GM20000 (cell line): Measurements from ENCODE around the gene CSNK1G2.

Source experiments
- DNase-seq: peaks from one replicate; pipeline ENCODE4 v3.0.0; 2012; ENCODE audit warnings: low spot score
- CTCF ChIP-seq: IDR thresholded peaks from 2 replicates; pipeline ENCODE4 v1.5.1; 2012; ENCODE audit warnings: mild to moderate bottlenecking, control low read depth; ENCODE audit errors: extremely low read depth, missing control alignments

Gene CSNK1G2

GRCh38 chr19:1992759-1993260 lies 51.8 kb downstream of the CSNK1G2 start:
- TF ChIP-seq CTCF: no peak
- DNase-seq: no peak

- no peak for DNase-seq
- TF ChIP-seq CTCF: no peak
Observed at GRCh38 chr19:1997353-1998233, 56.6 kb downstream of the CSNK1G2 start.

- TF ChIP-seq CTCF: no peak
- DNase-seq: no peak
Observed at GRCh38 chr19:1998712-1999708, 58.0 kb downstream of the CSNK1G2 start.

GRCh38 chr19:1999856-2000515 lies 59.0 kb downstream of the CSNK1G2 start:
- TF ChIP-seq CTCF: no peak

GRCh38 chr19:2003874-2004273 lies 62.9 kb downstream of the CSNK1G2 start:
- TF ChIP-seq CTCF: no peak
- DNase-seq: no peak

More at GRCh38 chr19:1999856-2000515, 59.0 kb downstream of the CSNK1G2 start:
- no peak for DNase-seq

GRCh38 chr19:2010135-2010668 lies 69.2 kb downstream of the CSNK1G2 start:
- TF ChIP-seq CTCF: no peak
- DNase-seq: no peak
